PC-3 (cell line): ENCODE results near the gene EMP2. TPM values are rescaled to one million over a fixed set of nuclear protein-coding genes. Genes with fewer than 3 reads are reported as not detected.

Experiments
- ATAC-seq: fragments of 200-7000 bp; cut with Tn5 transposase; 2 replicates; pipeline ENCODE4 v1.9.1; 2020; ENCODE audit warnings: mild to moderate bottlenecking, moderate library complexity
- BruUV-seq: library from RNA; stranded (reverse); fragments of 400-500 nt; replicated peaks from 2 replicates; lab custom pipeline; 2021; lab: Mats Ljungman, UMichigan
- CTCF ChIA-PET: fragments of 300-600 bp; sonication (Branson Sonifier 250); formaldehyde crosslinking; loops from one replicate; lab custom pipeline; 2022; ENCODE audit warnings: antibody characterized with exemption; lab: Charles Lee
- POLR2A ChIA-PET: fragments of 300-600 bp; sonication (Branson Sonifier 250); formaldehyde crosslinking; loops from one replicate; lab custom pipeline; 2022; ENCODE audit warnings: antibody characterized with exemption; ENCODE audit not compliant: unreplicated experiment; lab: Charles Lee
- DNase-seq: peaks from one replicate; pipeline ENCODE4 v3.0.0-alpha.2; 2015
- H2AFZ ChIP-seq: fragments of 300-600 bp; sonication (generic); 2 replicates; pipeline ENCODE4 v1.6.0; 2016; ENCODE audit warnings: antibody characterized with exemption, low read length
- H3F3A ChIP-seq: fragments of 300-600 bp; sonication (generic); one replicate; pipeline ENCODE4 v1.6.0; 2017; ENCODE audit warnings: antibody characterized with exemption, low read length, control low read depth, mild to moderate bottlenecking; ENCODE audit not compliant: unreplicated experiment
- H3K27ac ChIP-seq: fragments of 300-600 bp; sonication (generic); 2 replicates; pipeline ENCODE4 v1.5.1; 2016; ENCODE audit warnings: mild to moderate bottlenecking, low read length
- H3K27me3 ChIP-seq: fragments of 300-600 bp; sonication (generic); 2 replicates; pipeline ENCODE4 v1.6.1; 2016; ENCODE audit warnings: low read length, mixed read lengths
- H3K36me3 ChIP-seq: fragments of 300-600 bp; sonication (generic); 2 replicates; pipeline ENCODE4 v1.6.1; 2016; ENCODE audit warnings: low read depth, mixed run types, low read length, mixed read lengths
- H3K4me1 ChIP-seq: fragments of 300-600 bp; sonication (generic); 2 replicates; pipeline ENCODE4 v1.5.1; 2016; ENCODE audit warnings: low read length; ENCODE audit not compliant: insufficient read depth
- H3K4me2 ChIP-seq: fragments of 300-600 bp; sonication (generic); 2 replicates; pipeline ENCODE4 v1.6.0; 2016; ENCODE audit warnings: low read length
- H3K4me3 ChIP-seq: fragments of 300-600 bp; sonication (generic); 2 replicates; pipeline ENCODE4 v1.5.1; 2016; ENCODE audit warnings: mild to moderate bottlenecking, low read length, mixed read lengths
- H3K79me2 ChIP-seq: fragments of 300-600 bp; sonication (generic); 2 replicates; pipeline ENCODE4 v1.6.1; 2017; ENCODE audit warnings: low read length, mixed read lengths
- H3K9ac ChIP-seq: fragments of 300-600 bp; sonication (generic); 2 replicates; pipeline ENCODE4 v1.6.0; 2016; ENCODE audit warnings: mild to moderate bottlenecking, low read length
- H3K9me2 ChIP-seq: fragments of 300-600 bp; sonication (generic); replicated peaks from 2 replicates; pipeline ENCODE4 v1.6.1; 2016; ENCODE audit warnings: mixed run types, low read length, mixed read lengths
- H3K9me3 ChIP-seq: fragments of 300-600 bp; sonication (generic); 2 replicates; pipeline ENCODE4 v1.6.1; 2016; ENCODE audit warnings: low read length, mixed read lengths
- H4K20me1 ChIP-seq: fragments of 300-600 bp; sonication (generic); 2 replicates; pipeline ENCODE4 v1.6.1; 2016; ENCODE audit warnings: low read length, mixed read lengths
- CTCF ChIP-seq: fragments of 300-600 bp; sonication (generic); conservative IDR thresholded peaks from 2 replicates; pipeline ENCODE4 v1.5.1; 2017; ENCODE audit warnings: antibody characterized with exemption, low read depth, mild to moderate bottlenecking, low read length
- EZH2 ChIP-seq: fragments of 300-600 bp; sonication (generic); IDR thresholded peaks from one replicate; pipeline ENCODE4 v1.6.1; 2017; ENCODE audit warnings: antibody characterized with exemption, mild to moderate bottlenecking, low read length; ENCODE audit not compliant: unreplicated experiment
- EZH2phosphoT487 ChIP-seq: fragments of 300-600 bp; sonication (generic); IDR thresholded peaks from 2 replicates; pipeline ENCODE4 v1.6.1; 2018; ENCODE audit warnings: mild to moderate bottlenecking, antibody characterized with exemption, low read length, borderline replicate concordance
- intact Hi-C: fragments of 100-400 bp; cut with micrococcal nuclease; formaldehyde crosslinking; loops from 2 replicates; pipeline ENCODE4 v1.9.0; 2023
- total RNA-seq: library from RNA; depleted of rRNA; stranded (reverse); fragments of >200 nt; gene quantifications from 2 replicates; pipeline ENCODE4 v1.2.3, GENCODE V29; 2014

EMP2 gene
- total RNA-seq, 1 experiment from 2014 or later: 38.7 TPM

GRCh38 chr16:10529895-10530669 lies 50.3 kb downstream of the EMP2 start:
- no peak for DNase-seq
- H3K4me2 ChIP-seq: no peak overlapping the region
- H3K27me3 ChIP-seq: no peaks in the 10 kb centered on the region
- no peaks in the 10 kb centered on the region for H3K9me3 ChIP-seq
- H3K4me1 ChIP-seq: peaks cover 16% of the 10 kb centered on the region
- no peak overlapping the region for H3K9ac ChIP-seq
- intact Hi-C loops: no loop called here
- H3F3A ChIP-seq: no peaks in the 10 kb centered on the region
- no peaks in the 10 kb centered on the region for H4K20me1 ChIP-seq
- ATAC-seq: no peak
- H3K36me3 ChIP-seq: peaks cover 16% of the 10 kb centered on the region
- no peaks in the 10 kb centered on the region for H3K79me2 ChIP-seq
- H2AFZ ChIP-seq: no peak overlapping the region
- ChIA-PET POLR2A (no interaction called here), CTCF (no interaction called here)
- H3K27ac ChIP-seq: no peak overlapping the region
- no peak overlapping the region for H3K4me3 ChIP-seq
- no peak for TF ChIP-seq CTCF
- TF ChIP-seq EZH2: no peak
- TF ChIP-seq EZH2phosphoT487: no peak
- no TSS peak for BruUV-seq
- no peaks in the 10 kb centered on the region for H3K9me2 ChIP-seq

- CTCF ChIA-PET: interaction anchor here (0.6 kb wide), 1 partner anchor 61 kb away, joined by 3 read pairs; no protein-coding TSS in a partner anchor
- ATAC-seq (no peak), DNase-seq (no peak)
- Histone ChIP-seq H3K9me2 (no peaks in the 10 kb centered on the region), H2AFZ (no peak overlapping the region), H4K20me1 (no peaks in the 10 kb centered on the region), H3K9ac (no peak overlapping the region), H3K36me3 (peaks cover 20% of the 10 kb centered on the region), H3K4me1 (peaks cover 9% of the 10 kb centered on the region), H3K9me3 (no peaks in the 10 kb centered on the region), H3K79me2 (no peaks in the 10 kb centered on the region), H3K27ac (no peak overlapping the region), H3K4me3 (no peak overlapping the region), H3K4me2 (no peak overlapping the region), H3K27me3 (no peaks in the 10 kb centered on the region), H3F3A (no peaks in the 10 kb centered on the region)
- BruUV-seq: no TSS peak
- intact Hi-C loops: no loop called here
- no peak for TF ChIP-seq EZH2phosphoT487
- TF ChIP-seq EZH2: no peak
- TF ChIP-seq CTCF: no peak
- POLR2A ChIA-PET: no interaction called here
Observed at GRCh38 chr16:10528635-10529034, 51.8 kb downstream of the EMP2 start.

- Histone ChIP-seq H4K20me1 (no peaks in the 10 kb centered on the region), H3K9me3 (no peaks in the 10 kb centered on the region), H3K9me2 (no peaks in the 10 kb centered on the region), H3F3A (no peaks in the 10 kb centered on the region), H3K27ac (no peak overlapping the region), H3K36me3 (peaks cover 12% of the 10 kb centered on the region; the same call in 1 of the 2 replicates), H3K79me2 (no peaks in the 10 kb centered on the region), H3K4me1 (no peaks in the 10 kb centered on the region), H3K9ac (no peak overlapping the region), H3K4me2 (no peak overlapping the region), H2AFZ (no peak overlapping the region), H3K4me3 (no peak overlapping the region), H3K27me3 (no peaks in the 10 kb centered on the region)
- no peak for DNase-seq
- intact Hi-C loops: no loop called here
- BruUV-seq: no TSS peak
- TF ChIP-seq EZH2phosphoT487 (no peak), CTCF (no peak)
- POLR2A ChIA-PET: no interaction called here
- ATAC-seq: no peak
- CTCF ChIA-PET: no interaction called here
Observed at GRCh38 chr16:10526962-10527361, 53.4 kb downstream of the EMP2 start.
